GM19351 (cell line): ENCODE measurements around the gene CCDC187.
"Not testable (repeated sequence)": the region's sequence is repeated elsewhere in the genome, so short reads cannot be mapped to it uniquely, and the experiment has no call there.

Source experiments
- ATAC-seq: cut with Tn5 transposase; IDR thresholded peaks from one replicate; pipeline ENCODE4 v1.9.1; 2021; ENCODE audit warnings: mild to moderate bottlenecking, moderate library complexity; ENCODE audit not compliant: unreplicated experiment

The CCDC187 gene

GRCh38 chr9:136303825-136304416 lies at the start of gene CCDC187:
CCDC187 (minus strand) TSS chr9:136304094; CDS start chr9:136303830, 264 bp downstream.
- ATAC-seq, result no peak

- ATAC-seq, result no peak
Observed at GRCh38 chr9:136353088-136353487, 49.2 kb upstream of the CCDC187 start.

- ATAC-seq, result no peak
Observed at GRCh38 chr9:136352682-136353081, 48.8 kb upstream of the CCDC187 start.

GRCh38 chr9:136351868-136352267 lies 48.0 kb upstream of the CCDC187 start:
- not testable (repeated sequence) for ATAC-seq

- ATAC-seq, result no peak
Observed at GRCh38 chr9:136351252-136351800, 47.4 kb upstream of the CCDC187 start.

GRCh38 chr9:136349546-136349945 lies 45.7 kb upstream of the CCDC187 start:
- ATAC-seq, result no peak

- no peak for ATAC-seq
Observed at GRCh38 chr9:136348691-136349090, 44.8 kb upstream of the CCDC187 start.

- ATAC-seq, result no peak
Observed at GRCh38 chr9:136347472-136348256, 43.8 kb upstream of the CCDC187 start.

GRCh38 chr9:136346927-136347465 lies 43.1 kb upstream of the CCDC187 start:
- ATAC-seq, result no peak

GRCh38 chr9:136346157-136346481 lies 42.2 kb upstream of the CCDC187 start:
- no peak for ATAC-seq

- no peak for ATAC-seq
Observed at GRCh38 chr9:136345281-136346156, 41.6 kb upstream of the CCDC187 start.

GRCh38 chr9:136344544-136345280 lies 40.8 kb upstream of the CCDC187 start:
- ATAC-seq, result no peak

GRCh38 chr9:136343884-136344269 lies 40.0 kb upstream of the CCDC187 start:
- no peak for ATAC-seq

GRCh38 chr9:136343121-136343883 lies 39.4 kb upstream of the CCDC187 start:
- no peak for ATAC-seq

- no peak for ATAC-seq
Observed at GRCh38 chr9:136342181-136343120, 38.6 kb upstream of the CCDC187 start.

GRCh38 chr9:136341769-136342168 lies 37.9 kb upstream of the CCDC187 start:
- ATAC-seq, result no peak

- no peak for ATAC-seq
Observed at GRCh38 chr9:136341042-136341655, 37.3 kb upstream of the CCDC187 start.

GRCh38 chr9:136340356-136341041 lies 36.6 kb upstream of the CCDC187 start:
- no peak for ATAC-seq
